Lower leg skin (tissue), 4 donors: Measurements from ENCODE around the gene GBF1. TPM values are rescaled to one million over a fixed set of nuclear protein-coding genes. Genes with fewer than 3 reads are reported as not detected.

Source experiments
- DNase-seq, 2 donors: peaks; one replicate each; pipeline ENCODE4 v3.0.0-alpha.2; 2019; ENCODE audit warnings: low spot score in 2 of 2
- H3K4me3 ChIP-seq: fragments of 200-600 bp; sonication (generic); 2 replicates; pipeline ENCODE4 v1.5.1; 2017; ENCODE audit warnings: mild to moderate bottlenecking, low read depth; ENCODE audit not compliant: poor library complexity, severe bottlenecking
- CTCF ChIP-seq, 3 donors: fragments of 450-650 bp; IDR thresholded peaks; one replicate each; pipeline ENCODE4 v1.5.1; 2016; ENCODE audit warnings: antibody characterized with exemption in 3 of 3, mild to moderate bottlenecking in 3 of 3, moderate library complexity in 2 of 3
- POLR2A ChIP-seq, 2 donors: fragments of 450-650 bp; IDR thresholded peaks; one replicate each; pipeline ENCODE4 v1.6.1; 2016 to 2017; ENCODE audit warnings: antibody characterized with exemption in 2 of 2, mild to moderate bottlenecking in 1 of 2, moderate library complexity in 1 of 2
- WGBS, 2 donors: methylation state at CpG; one replicate each; pipeline ENCODE4 v1.1.5; 2018; 5-methylcytosine and 5-hydroxymethylcytosine counted together
- intact Hi-C: fragments of 100-400 bp; cut with DNase I; formaldehyde crosslinking; loops from one replicate; pipeline ENCODE4 v1.15.0; 2023; ENCODE audit warnings: low total_unique reads
- total RNA-seq, 4 donors: library from RNA; depleted of rRNA; stranded (reverse); fragments of >200 nt; gene quantifications; one replicate each; pipeline ENCODE4 v1.1.0, GENCODE V29; 2016

Gene GBF1
- total RNA-seq, 4 donors from 2014 or later: 30.1 to 42.6 (median 39.1) TPM

- H3K4me3 ChIP-seq: no peak overlapping the region
- WGBS, 2 donors: 89 to 92% methylated on average over 5 of the region's 5 CpGs
- DNase-seq: no peak
- intact Hi-C loops: no loop called here
- no peak for TF ChIP-seq POLR2A (IDR thresholded peaks at IDR 0.05)
- TF ChIP-seq CTCF (IDR thresholded peaks at IDR 0.05): no peak
These were observed 22.5 kb upstream of the GBF1 start for GRCh38 chr10:102222797-102223196.

- WGBS, 2 donors: 6 to 7% methylated on average over 46 to 47 of the region's 47 CpGs
- TF ChIP-seq CTCF (IDR thresholded peaks at IDR 0.05) (no peak), POLR2A (IDR thresholded peaks at IDR 0.05) (no peak)
- H3K4me3 ChIP-seq: no peak within 1 kb of the TSS
- intact Hi-C loops: no loop called here
- DNase-seq: peak; percentile 92 to 98
These were observed 19.4 kb upstream of the GBF1 start, which contains the start of gene ELOVL3 for GRCh38 chr10:102225646-102226541. ELOVL3 (plus strand) TSS chr10:102226299; CDS start chr10:102226549, 250 bp downstream.

- 67 to 70% methylated on average over 8 of the region's 8 CpGs for WGBS, 2 donors
- TF ChIP-seq POLR2A (IDR thresholded peaks at IDR 0.05): no peak
- TF ChIP-seq CTCF (IDR thresholded peaks at IDR 0.05): no peak
- intact Hi-C loops: no loop called here
- no peak overlapping the region for H3K4me3 ChIP-seq
- DNase-seq: no peak
These were observed 18.8 kb upstream of the GBF1 start for GRCh38 chr10:102226542-102226870.

- TF ChIP-seq POLR2A (IDR thresholded peaks at IDR 0.05): no peak
- no peak for TF ChIP-seq CTCF (IDR thresholded peaks at IDR 0.05)
- no peak overlapping the region for H3K4me3 ChIP-seq
- intact Hi-C loops: no loop called here
- DNase-seq: peak; percentile 35 to 90
- WGBS, 2 donors: 63 to 82% methylated on average over 8 of the region's 8 CpGs
These were observed 18.3 kb upstream of the GBF1 start for GRCh38 chr10:102227050-102227449.

GRCh38 chr10:102229810-102230263, 15.5 kb upstream of the GBF1 start:
- DNase-seq: peak; percentile 75 to 95
- intact Hi-C loops: loop anchor here (2.0 kb wide), 1 partner anchor 119 kb away; no protein-coding TSS in a partner anchor
- peak in 1 of 3 donors; percentile 93 for TF ChIP-seq CTCF (IDR thresholded peaks at IDR 0.05)
- TF ChIP-seq POLR2A (IDR thresholded peaks at IDR 0.05): no peak
- WGBS, 2 donors: 1% methylated on average over 22 to 24 of the region's 24 CpGs
- H3K4me3 ChIP-seq: no peak overlapping the region
